ENCODE results near the gene SEC63.
A peak's percentile ranks its signal among the peaks of the same experiment; 100 is the strongest.

The SEC63 gene

GRCh38 chr6:107847844-107848802 is 109.9 kb downstream of the SEC63 start:
- TF ChIP-seq, protein P1, sequence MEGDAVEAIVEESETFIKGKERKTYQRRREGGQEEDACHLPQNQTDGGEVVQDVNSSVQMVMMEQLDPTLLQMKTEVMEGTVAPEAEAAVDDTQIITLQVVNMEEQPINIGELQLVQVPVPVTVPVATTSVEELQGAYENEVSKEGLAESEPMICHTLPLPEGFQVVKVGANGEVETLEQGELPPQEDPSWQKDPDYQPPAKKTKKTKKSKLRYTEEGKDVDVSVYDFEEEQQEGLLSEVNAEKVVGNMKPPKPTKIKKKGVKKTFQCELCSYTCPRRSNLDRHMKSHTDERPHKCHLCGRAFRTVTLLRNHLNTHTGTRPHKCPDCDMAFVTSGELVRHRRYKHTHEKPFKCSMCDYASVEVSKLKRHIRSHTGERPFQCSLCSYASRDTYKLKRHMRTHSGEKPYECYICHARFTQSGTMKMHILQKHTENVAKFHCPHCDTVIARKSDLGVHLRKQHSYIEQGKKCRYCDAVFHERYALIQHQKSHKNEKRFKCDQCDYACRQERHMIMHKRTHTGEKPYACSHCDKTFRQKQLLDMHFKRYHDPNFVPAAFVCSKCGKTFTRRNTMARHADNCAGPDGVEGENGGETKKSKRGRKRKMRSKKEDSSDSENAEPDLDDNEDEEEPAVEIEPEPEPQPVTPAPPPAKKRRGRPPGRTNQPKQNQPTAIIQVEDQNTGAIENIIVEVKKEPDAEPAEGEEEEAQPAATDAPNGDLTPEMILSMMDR (IDR thresholded peaks at IDR 0.05; ENCODE audit: low read depth, low read length, missing control alignments) = peak; percentile 86
- no peak for DNase-seq (ENCODE audit: low read depth)
- peak overlapping the region; percentile 39 for H3K4me3 ChIP-seq (ENCODE audit: low read depth, low read length)

DNA sequence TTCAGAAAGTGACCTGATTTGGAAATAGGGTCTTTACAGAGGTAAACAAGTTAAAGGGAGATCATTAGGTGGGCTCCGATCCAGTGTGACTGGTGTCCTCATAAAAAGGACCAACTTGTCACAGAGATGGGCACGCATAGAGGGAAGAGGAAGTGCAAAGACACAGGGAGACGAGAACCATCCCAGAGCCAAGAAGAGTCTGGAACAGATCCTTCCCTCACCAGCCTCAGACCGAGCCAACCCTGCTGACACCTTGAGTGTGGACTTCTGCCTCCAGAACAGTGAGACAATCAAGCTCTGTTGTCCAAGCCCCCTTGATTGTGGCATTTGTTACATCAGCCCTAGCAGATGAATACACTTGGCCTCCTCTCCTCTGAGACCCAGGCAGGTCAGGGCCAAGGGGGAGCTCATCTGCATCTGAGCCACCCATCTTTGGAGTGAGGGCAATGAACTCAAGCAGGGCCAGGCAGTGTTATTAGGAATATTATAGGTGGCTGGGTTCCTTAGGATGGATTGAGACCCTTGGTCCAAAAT is 111.7 kb downstream of the SEC63 start:
- no peak for DNase-seq (ENCODE audit: low read depth)
- no peak overlapping the region for H3K4me3 ChIP-seq (ENCODE audit: low read depth, low read length)
- TF ChIP-seq, protein P1 (IDR thresholded peaks at IDR 0.05; ENCODE audit: low read depth, low read length, missing control alignments) = no peak

GRCh38 chr6:107845777-107846176 is 112.2 kb downstream of the SEC63 start:
- TF ChIP-seq, protein P1 (IDR thresholded peaks at IDR 0.05; ENCODE audit: low read depth, low read length, missing control alignments) = no peak
- DNase-seq (ENCODE audit: low read depth) = no peak
- no peak overlapping the region for H3K4me3 ChIP-seq (ENCODE audit: low read depth, low read length)

GRCh38 chr6:107843400-107843799 is 114.6 kb downstream of the SEC63 start:
- no peak for DNase-seq (ENCODE audit: low read depth)

GRCh38 chr6:107841275-107841670 is 116.7 kb downstream of the SEC63 start:
- no peak overlapping the region for H3K4me3 ChIP-seq (ENCODE audit: low read depth, low read length)
- TF ChIP-seq, protein P1 (IDR thresholded peaks at IDR 0.05; ENCODE audit: low read depth, low read length, missing control alignments) = no peak
- DNase-seq (ENCODE audit: low read depth) = no peak

More at GRCh38 chr6:107843400-107843799, 114.6 kb downstream of the SEC63 start:
- H3K4me3 ChIP-seq (ENCODE audit: low read depth, low read length) = no peak overlapping the region
- TF ChIP-seq, protein P1 (IDR thresholded peaks at IDR 0.05; ENCODE audit: low read depth, low read length, missing control alignments) = no peak

DNA sequence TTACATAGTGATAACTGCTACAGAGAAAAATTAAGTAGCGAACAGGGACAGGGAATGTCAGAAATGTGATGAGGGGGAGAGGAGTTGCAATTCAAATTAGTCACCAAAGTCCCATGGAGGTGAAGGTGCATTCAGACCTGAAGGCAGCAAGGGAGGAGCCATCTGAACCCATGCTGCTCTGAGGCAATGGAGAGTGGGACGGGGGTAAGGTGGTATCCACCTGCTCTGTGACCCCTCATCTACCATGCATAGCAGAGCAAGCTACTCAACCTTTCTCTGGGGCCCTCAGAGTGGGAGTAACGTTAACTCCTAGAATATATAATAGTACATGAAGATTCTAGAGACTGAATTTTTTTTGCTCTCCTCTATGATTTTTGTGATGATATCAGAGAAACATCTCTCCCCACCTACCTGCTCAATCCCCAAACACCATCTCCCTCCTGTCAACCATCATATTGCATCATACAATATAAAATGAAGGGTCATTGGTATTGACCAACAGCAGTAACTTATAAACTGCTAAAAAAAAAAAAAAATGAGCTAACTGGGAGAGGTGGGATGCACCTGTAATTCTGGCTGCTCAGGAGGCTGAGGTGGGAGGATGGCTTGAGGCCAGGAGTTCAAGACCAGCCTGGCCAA is 117.3 kb downstream of the SEC63 start:
- H3K4me3 ChIP-seq (ENCODE audit: low read depth, low read length) = no peak overlapping the region
- DNase-seq (ENCODE audit: low read depth) = no peak
- TF ChIP-seq, protein P1 (IDR thresholded peaks at IDR 0.05; ENCODE audit: low read depth, low read length, missing control alignments) = no peak
